Measurements from ENCODE around the gene PIP5KL1.

Gene PIP5KL1

GRCh38 chr9:127940593-127940992 is 10.0 kb upstream of the PIP5KL1 start:
- TF ChIP-seq CTCF (IDR thresholded peaks at IDR 0.05; ENCODE audit: insufficient read depth, low read length, poor library complexity, severe bottlenecking): no peak
- Histone ChIP-seq H3K4me3 (replicated peaks; ENCODE audit: low read depth, low read length) (no peak overlapping the region), H3K27me3 (replicated peaks; ENCODE audit: control insufficient read depth, insufficient read depth, low read length) (no peaks in the 10 kb centered on the region), H3K36me3 (ENCODE audit: control insufficient read depth, insufficient read depth, low read length) (peaks cover 26% of the 10 kb centered on the region)
- no peak for DNase-seq (ENCODE audit: extremely low read depth, insufficient read length)

- DNase-seq (ENCODE audit: extremely low read depth, insufficient read length): no peak
- H3K4me3 ChIP-seq (replicated peaks; ENCODE audit: low read depth, low read length): peak overlapping the region; percentile 92
- TF ChIP-seq CTCF (IDR thresholded peaks at IDR 0.05; ENCODE audit: insufficient read depth, low read length, poor library complexity, severe bottlenecking): no peak
- no peaks in the 10 kb centered on the region for H3K27me3 ChIP-seq (replicated peaks; ENCODE audit: control insufficient read depth, insufficient read depth, low read length)
- H3K36me3 ChIP-seq (ENCODE audit: control insufficient read depth, insufficient read depth, low read length): peaks cover 12% of the 10 kb centered on the region
Observed at GRCh38 chr9:127938298-127938690, 7.7 kb upstream of the PIP5KL1 start.

- H3K4me3 ChIP-seq (replicated peaks; ENCODE audit: low read depth, low read length): peak within 1 kb of the TSS; percentile 92
- no peaks in the 10 kb centered on the region for H3K27me3 ChIP-seq (replicated peaks; ENCODE audit: control insufficient read depth, insufficient read depth, low read length)
- peak; percentile 91 for DNase-seq (ENCODE audit: extremely low read depth, insufficient read length)
- TF ChIP-seq CTCF (IDR thresholded peaks at IDR 0.05; ENCODE audit: insufficient read depth, low read length, poor library complexity, severe bottlenecking): no peak
- peaks cover 10% of the 10 kb centered on the region for H3K36me3 ChIP-seq (ENCODE audit: control insufficient read depth, insufficient read depth, low read length)
Observed at GRCh38 chr9:127937388-127938297, 7.1 kb upstream of the PIP5KL1 start, which contains the start of gene DPM2. Gene DPM2 (minus strand): TSS chr9:127937854. CDS start chr9:127937820, 34 bp downstream.

GRCh38 chr9:127937056-127937387 is 6.4 kb upstream of the PIP5KL1 start:
- Histone ChIP-seq H3K36me3 (ENCODE audit: control insufficient read depth, insufficient read depth, low read length) (peaks cover 4% of the 10 kb centered on the region), H3K27me3 (replicated peaks; ENCODE audit: control insufficient read depth, insufficient read depth, low read length) (no peaks in the 10 kb centered on the region), H3K4me3 (replicated peaks; ENCODE audit: low read depth, low read length) (peak overlapping the region; percentile 92)
- TF ChIP-seq CTCF (IDR thresholded peaks at IDR 0.05; ENCODE audit: insufficient read depth, low read length, poor library complexity, severe bottlenecking): no peak
- DNase-seq (ENCODE audit: extremely low read depth, insufficient read length): no peak

GRCh38 chr9:127936347-127936852 is 5.8 kb upstream of the PIP5KL1 start:
- Histone ChIP-seq H3K27me3 (replicated peaks; ENCODE audit: control insufficient read depth, insufficient read depth, low read length) (no peaks in the 10 kb centered on the region), H3K4me3 (replicated peaks; ENCODE audit: low read depth, low read length) (peak overlapping the region; percentile 92), H3K36me3 (ENCODE audit: control insufficient read depth, insufficient read depth, low read length) (peaks cover 1% of the 10 kb centered on the region)
- TF ChIP-seq CTCF (IDR thresholded peaks at IDR 0.05; ENCODE audit: insufficient read depth, low read length, poor library complexity, severe bottlenecking): no peak
- no peak for DNase-seq (ENCODE audit: extremely low read depth, insufficient read length)

Data from GM06990 (cell line).